H1 (cell line): ENCODE data around the gene CLTCL1. TPM values are rescaled to one million over a fixed set of nuclear protein-coding genes. Genes with fewer than 3 reads are reported as not detected.

ENCODE experiments used
- CTCF ChIA-PET: fragments of 300-600 bp; sonication (Branson Sonifier 250); formaldehyde crosslinking; loops from one replicate; lab custom pipeline; 2021; ENCODE audit not compliant: partially characterized antibody; lab: Charles Lee
- POLR2A ChIA-PET: fragments of 300-600 bp; sonication (Branson Sonifier 250); formaldehyde crosslinking; loops from one replicate; lab custom pipeline; 2021; ENCODE audit warnings: inconsistent platforms; ENCODE audit not compliant: partially characterized antibody; lab: Charles Lee
- DNase-seq, 2 experiments: peaks; one replicate each; pipeline versions ENCODE4 v3.0.0 to v3.0.0-alpha.2; 2010 to 2022; ENCODE audit warnings: low spot score in 2 of 2, low read depth in 1 of 2, mixed read lengths in 1 of 2
- FAIRE-seq: peaks from 2 replicates; lab custom pipeline; 2011; peaks lifted over from hg19 to GRCh38; lab: Jason Lieb, UNC
- H2AFZ ChIP-seq: 2 replicates; pipeline ENCODE4 v1.8.1; 2012; ENCODE audit warnings: low read length, inconsistent platforms
- H2AK5ac ChIP-seq: 2 replicates; pipeline ENCODE4 v1.6.1; 2013; ENCODE audit warnings: low read depth, low read length
- H2BK120ac ChIP-seq: replicated peaks from 2 replicates; pipeline ENCODE3; 2013; ENCODE audit warnings: low read depth, low read length, inconsistent platforms
- H2BK12ac ChIP-seq: 2 replicates; pipeline ENCODE4 v1.6.1; 2013; ENCODE audit warnings: low read depth, low read length
- H2BK15ac ChIP-seq: 2 replicates; pipeline ENCODE4 v1.6.1; 2013; ENCODE audit warnings: low read length
- H2BK20ac ChIP-seq: 2 replicates; pipeline ENCODE4 v1.6.1; 2013; ENCODE audit warnings: low read length
- H2BK5ac ChIP-seq: 2 replicates; pipeline ENCODE4 v1.6.1; 2013; ENCODE audit warnings: low read depth, low read length
- H3K14ac ChIP-seq: 2 replicates; pipeline ENCODE4 v1.6.1; 2013; ENCODE audit warnings: inconsistent platforms; ENCODE audit not compliant: insufficient read length
- H3K18ac ChIP-seq: 2 replicates; pipeline ENCODE4 v1.6.1; 2013; ENCODE audit warnings: low read length; ENCODE audit errors: extremely low read depth
- H3K23ac ChIP-seq: 2 replicates; pipeline ENCODE4 v1.6.1; 2013; ENCODE audit warnings: inconsistent platforms; ENCODE audit not compliant: insufficient read length
- H3K23me2 ChIP-seq: 2 replicates; pipeline ENCODE4 v1.6.1; 2013; ENCODE audit warnings: low read depth, low read length
- H3K27ac ChIP-seq: 2 replicates; pipeline ENCODE4 v1.6.1; 2011; ENCODE audit warnings: low read depth, low read length, inconsistent platforms
- H3K27me3 ChIP-seq, 4 experiments: replicated peaks in 1 of 4; 1 replicate in 1 of 4; 2 replicates in 3 of 4; pipeline versions ENCODE4 v1.6.1 to v1.8.1; 2011 to 2013; ENCODE audit warnings: low read length in 3 of 4, mild to moderate bottlenecking in 3 of 4, inconsistent platforms in 2 of 4, mixed read lengths in 2 of 4, moderate library complexity in 1 of 4; ENCODE audit not compliant: control insufficient read depth in 3 of 4, insufficient read depth in 3 of 4; ENCODE audit errors: extremely low read depth in 1 of 4
- H3K36me3 ChIP-seq, 4 experiments: 2 replicates each; pipeline versions ENCODE4 v1.6.1 to v1.8.1; 2011 to 2013; ENCODE audit warnings: mild to moderate bottlenecking in 4 of 4, low read length in 3 of 4, moderate library complexity in 2 of 4, control low read depth in 1 of 4, inconsistent platforms in 1 of 4; ENCODE audit not compliant: insufficient read depth in 4 of 4, control insufficient read depth in 2 of 4
- H3K4ac ChIP-seq: replicated peaks from 2 replicates; pipeline ENCODE3; 2013; ENCODE audit warnings: low read length, low read depth, mixed read lengths, inconsistent platforms; ENCODE audit not compliant: insufficient read length
- H3K4me1 ChIP-seq, 4 experiments: replicated peaks in 1 of 4; 1 replicate in 1 of 4; 2 replicates in 3 of 4; pipeline versions ENCODE4 v1.6.1 to v1.8.1; 2011 to 2013; ENCODE audit warnings: low read length in 3 of 4, inconsistent platforms in 2 of 4, mixed read lengths in 1 of 4; ENCODE audit not compliant: insufficient read depth in 4 of 4, control insufficient read depth in 3 of 4
- H3K4me2 ChIP-seq, 2 experiments: 2 replicates each; pipeline versions ENCODE4 v1.6.1 to v1.8.1; 2011 to 2013; ENCODE audit warnings: low read depth in 2 of 2, low read length in 2 of 2, control low read depth in 1 of 2, inconsistent platforms in 1 of 2, mild to moderate bottlenecking in 1 of 2; ENCODE audit not compliant: insufficient read depth in 1 of 2
- H3K4me3 ChIP-seq, 4 experiments: fragments of 200-600, 300-600 bp in 1 of 4; sonication (generic), shearing (Covaris generic), sonication (Bioruptor Twin) in 1 of 4; 2 replicates each; pipeline versions ENCODE4 v1.5.1 to v1.8.1; 2011 to 2016; ENCODE audit warnings: low read length in 4 of 4, low read depth in 3 of 4, control low read depth in 2 of 4, inconsistent platforms in 2 of 4, mild to moderate bottlenecking in 2 of 4, mixed read lengths in 1 of 4, moderate library complexity in 1 of 4; ENCODE audit not compliant: insufficient read depth in 2 of 4; ENCODE audit errors: extremely low read depth in 1 of 4
- H3K56ac ChIP-seq: replicated peaks from 2 replicates; pipeline ENCODE3; 2013; ENCODE audit warnings: low read depth, mild to moderate bottlenecking, mixed read lengths, low read length, inconsistent platforms; ENCODE audit not compliant: insufficient read length
- H3K79me1 ChIP-seq: 2 replicates; pipeline ENCODE4 v1.6.1; 2013; ENCODE audit warnings: low read depth, low read length, control low read depth
- H3K79me2 ChIP-seq, 2 experiments: 2 replicates each; pipeline versions ENCODE4 v1.6.1 to v1.8.1; 2012 to 2013; ENCODE audit warnings: low read length in 2 of 2, mild to moderate bottlenecking in 2 of 2, inconsistent platforms in 1 of 2; ENCODE audit not compliant: insufficient read depth in 2 of 2, control insufficient read depth in 1 of 2
- H3K9ac ChIP-seq, 4 experiments: replicated peaks in 1 of 4; 1 replicate in 1 of 4; 2 replicates in 3 of 4; pipeline versions ENCODE4 v1.6.1 to v1.8.1; 2011 to 2013; ENCODE audit warnings: low read depth in 3 of 4, low read length in 3 of 4, control low read depth in 2 of 4, mild to moderate bottlenecking in 2 of 4, moderate library complexity in 2 of 4, inconsistent platforms in 1 of 4; ENCODE audit errors: extremely low read depth in 1 of 4
- H3K9me3 ChIP-seq, 2 experiments: 2 replicates each; pipeline versions ENCODE4 v1.6.1 to v1.8.1; 2012 to 2013; ENCODE audit warnings: mild to moderate bottlenecking in 2 of 2, moderate library complexity in 2 of 2, control low read depth in 1 of 2, inconsistent platforms in 1 of 2, low read depth in 1 of 2, low read length in 1 of 2, mixed read lengths in 1 of 2; ENCODE audit not compliant: insufficient read depth in 2 of 2
- H4K20me1 ChIP-seq, 2 experiments: replicated peaks in 1 of 2; 2 replicates each; pipeline versions ENCODE3 to v1.8.1; 2011 to 2013; ENCODE audit warnings: inconsistent platforms in 2 of 2, low read length in 2 of 2, mild to moderate bottlenecking in 1 of 2; ENCODE audit not compliant: insufficient read depth in 2 of 2, control insufficient read depth in 1 of 2
- H4K5ac ChIP-seq: 2 replicates; pipeline ENCODE4 v1.6.1; 2013; ENCODE audit warnings: low read length, low read depth, mixed read lengths, inconsistent platforms; ENCODE audit not compliant: insufficient read length
- H4K8ac ChIP-seq: 2 replicates; pipeline ENCODE4 v1.8.0; 2013; ENCODE audit warnings: mild to moderate bottlenecking, moderate library complexity, low read length, inconsistent platforms; ENCODE audit not compliant: insufficient read depth; ENCODE audit errors: extremely low read depth
- H4K91ac ChIP-seq: replicated peaks from 2 replicates; pipeline ENCODE3; 2013; ENCODE audit warnings: low read length, mixed read lengths, inconsistent platforms; ENCODE audit not compliant: insufficient read length
- RAD21 ChIP-seq, 2 experiments: IDR thresholded peaks in 1 of 2; conservative IDR thresholded peaks in 1 of 2; 2 replicates each; pipeline ENCODE4 v1.6.1; 2011; ENCODE audit warnings: low read depth in 2 of 2, low read length in 2 of 2, improper control_type of control experiment in 1 of 2, inconsistent platforms in 1 of 2, mild to moderate bottlenecking in 1 of 2, moderate library complexity in 1 of 2
- RNF2 ChIP-seq: fragments of 200-900, 300-1000 bp; sonication (generic); IDR thresholded peaks from 2 replicates; pipeline ENCODE4 v1.7.1; 2016; ENCODE audit warnings: borderline replicate concordance, low read depth, mild to moderate bottlenecking, antibody characterized with exemption, low read length; ENCODE audit not compliant: poor library complexity, severe bottlenecking; ENCODE audit errors: missing control alignments
- WGBS, 2 experiments: shearing (Covaris generic) in 1 of 2; methylation state at CpG; one replicate each; pipeline versions ENCODE4 v1.1.6 to v1.1.7; 2013 to 2015; ENCODE audit warnings: low lambda C conversion rate in 2 of 2, mixed read lengths in 2 of 2, inconsistent platforms in 1 of 2, low coverage in 1 of 2, missing lambda C conversion rate in 1 of 2; ENCODE audit not compliant: insufficient replicate concordance in 2 of 2, insufficient coverage in 1 of 2, insufficient read length in 1 of 2; ENCODE audit errors: extremely low coverage in 1 of 2, missing lambda C conversion rate in 1 of 2; 5-methylcytosine and 5-hydroxymethylcytosine counted together
- polyA plus RNA-seq, 7 experiments: library from polyadenylated mRNA; depleted of rRNA in 3 of 7; stranded (reverse) in 5 of 7; unstranded in 2 of 7; fragments of >200 nt in 5 of 7; fragments of 200-250 nt in 2 of 7; gene quantifications; 1 replicate in 5 of 7; 2 replicates in 1 of 7; 4 replicates in 1 of 7; pipeline versions ENCODE4 v1.2.1 to v1.2.3, GENCODE V29; 2011 to 2013; ENCODE audit warnings: missing spikeins in 2 of 7, mixed read lengths in 2 of 7
- total RNA-seq: library from RNA; stranded (reverse); fragmentation: NEBNext Ultra II Directional; extraction: Animal tissue kit (Norgen Biotek cat#: 25700); gene quantifications from 2 replicates; pipeline ENCODE4 v1.2.1, GENCODE V29; 2021

CLTCL1 gene
- total and polyA plus RNA-seq, 2 of the 8 experiments (the other 6 are each of a cell fraction or from before 2014, with no cell fraction given): 12.4 to 17.0 TPM

DNA sequence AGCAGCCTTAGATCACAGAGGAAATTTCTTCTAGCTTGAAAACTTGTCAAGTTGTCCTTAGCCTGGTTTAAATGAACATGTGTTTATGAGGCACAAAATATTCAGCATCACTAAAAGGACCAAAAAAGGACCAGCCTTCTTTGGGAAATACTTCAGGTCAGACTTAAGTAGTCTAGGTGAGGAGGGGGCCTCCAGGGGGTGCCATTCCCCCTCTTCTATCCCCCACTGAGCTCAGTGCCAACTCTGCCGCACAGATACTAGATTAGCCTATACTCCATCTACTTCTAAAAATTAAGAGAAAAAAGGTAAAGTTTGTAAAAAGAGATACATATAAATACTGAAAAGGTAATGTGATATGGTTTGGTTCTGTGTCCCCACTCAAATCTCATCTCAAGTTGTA is 20.6 kb downstream of the CLTCL1 start:
- no peak overlapping the region for H3K27ac ChIP-seq
- H3K79me1 ChIP-seq: no peaks in the 10 kb centered on the region; the same call in 1 of the 2 replicates
- 95% methylated on average over 1 of the region's 1 CpG; no CpG with 5 or more reads in 1 of the 2 experiments for WGBS, 2 experiments
- no peak overlapping the region for H4K91ac ChIP-seq
- no peak overlapping the region for H3K9ac ChIP-seq
- peaks cover 0 to 1% of the 10 kb centered on the region in 2 experiments for H4K20me1 ChIP-seq
- H2BK5ac ChIP-seq: no peak overlapping the region
- H3K4ac ChIP-seq: no peak overlapping the region
- no peak overlapping the region for H2BK120ac ChIP-seq
- H3K23me2 ChIP-seq: no peaks in the 10 kb centered on the region
- H3K56ac ChIP-seq: no peak overlapping the region
- H3K14ac ChIP-seq: no peak overlapping the region
- ChIA-PET POLR2A (no interaction called here), CTCF (interaction anchor here (1.2 to 1.3 kb wide), 2 partner anchors 12 to 16 kb away, joined by 3 read pairs; no protein-coding TSS in a partner anchor)
- H4K8ac ChIP-seq: no peak overlapping the region
- H2BK20ac ChIP-seq: no peak overlapping the region
- peaks cover 0 to 4% (median under 1%) of the 10 kb centered on the region in 4 experiments; a peak in 3 of 8 replicates for H3K36me3 ChIP-seq
- peaks cover 0 to 2% of the 10 kb centered on the region in 2 experiments; a peak in 1 of 4 replicates for H3K9me3 ChIP-seq
- H2AFZ ChIP-seq: no peak overlapping the region
- H4K5ac ChIP-seq: no peak overlapping the region
- H2BK12ac ChIP-seq: no peak overlapping the region
- DNase-seq (no peak), FAIRE-seq (no peak)
- H3K79me2 ChIP-seq: no peaks in the 10 kb centered on the region; a peak in 2 of 4 replicates
- no peak overlapping the region for H3K23ac ChIP-seq
- H3K4me3 ChIP-seq: no peak overlapping the region
- H3K27me3 ChIP-seq: no peaks in the 10 kb centered on the region
- H3K4me2 ChIP-seq: no peak overlapping the region
- no peak overlapping the region for H3K18ac ChIP-seq
- no peaks in the 10 kb centered on the region for H3K4me1 ChIP-seq
- TF ChIP-seq RNF2 (no peak), RAD21 (IDR thresholded peaks at IDR 0.05 in 1 of 2, conservative IDR thresholded peaks at IDR 0.05 in 1 of 2; ENCODE audit: low read depth in 2 of 2, low read length in 2 of 2) (peak; percentile 1 to 37; a peak in 2 of 4 replicates)
- TF ChIP-seq, all 59 proteins: peak for 1
- Histone ChIP-seq H2AK5ac (no peak overlapping the region), H2BK15ac (no peak overlapping the region)
